Hepatocyte (in vitro differentiated cells): ENCODE data around the gene CNTN4.

ENCODE experiments used
- EZH2phosphoT487 ChIP-seq: fragments of 200-600 bp; sonication (generic); IDR thresholded peaks from one replicate; pipeline ENCODE4 v1.6.1; 2018; ENCODE audit warnings: antibody characterized with exemption, mild to moderate bottlenecking, low read depth, moderate library complexity; ENCODE audit not compliant: unreplicated experiment, severe bottlenecking
- TF ChIP-seq, protein P1 (sequence below): fragments of 200-600 bp; sonication (generic); IDR thresholded peaks from 2 replicates; pipeline ENCODE4 v1.5.1; 2016; ENCODE audit warnings: antibody characterized with exemption, mild to moderate bottlenecking; ENCODE audit not compliant: poor library complexity

DNA sequence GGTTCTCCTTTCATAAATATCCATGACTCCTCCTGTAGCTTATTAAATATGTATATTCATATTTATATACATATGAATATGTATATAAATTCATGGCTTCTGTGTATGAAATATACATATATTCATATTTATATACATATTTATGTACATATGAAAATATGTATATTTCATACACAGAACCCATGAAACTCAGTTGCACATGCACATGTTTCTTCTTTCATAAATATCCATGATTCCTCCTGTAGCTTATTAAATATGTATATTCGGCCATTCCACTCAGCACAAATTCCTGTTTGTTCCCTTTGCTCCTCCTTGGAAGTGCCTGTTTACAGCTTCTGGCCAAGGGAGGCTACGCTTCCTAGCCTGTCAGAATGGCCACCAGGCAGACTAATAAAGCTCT is 789.9 kb downstream of the CNTN4 start:
- TF ChIP-seq, protein P1, sequence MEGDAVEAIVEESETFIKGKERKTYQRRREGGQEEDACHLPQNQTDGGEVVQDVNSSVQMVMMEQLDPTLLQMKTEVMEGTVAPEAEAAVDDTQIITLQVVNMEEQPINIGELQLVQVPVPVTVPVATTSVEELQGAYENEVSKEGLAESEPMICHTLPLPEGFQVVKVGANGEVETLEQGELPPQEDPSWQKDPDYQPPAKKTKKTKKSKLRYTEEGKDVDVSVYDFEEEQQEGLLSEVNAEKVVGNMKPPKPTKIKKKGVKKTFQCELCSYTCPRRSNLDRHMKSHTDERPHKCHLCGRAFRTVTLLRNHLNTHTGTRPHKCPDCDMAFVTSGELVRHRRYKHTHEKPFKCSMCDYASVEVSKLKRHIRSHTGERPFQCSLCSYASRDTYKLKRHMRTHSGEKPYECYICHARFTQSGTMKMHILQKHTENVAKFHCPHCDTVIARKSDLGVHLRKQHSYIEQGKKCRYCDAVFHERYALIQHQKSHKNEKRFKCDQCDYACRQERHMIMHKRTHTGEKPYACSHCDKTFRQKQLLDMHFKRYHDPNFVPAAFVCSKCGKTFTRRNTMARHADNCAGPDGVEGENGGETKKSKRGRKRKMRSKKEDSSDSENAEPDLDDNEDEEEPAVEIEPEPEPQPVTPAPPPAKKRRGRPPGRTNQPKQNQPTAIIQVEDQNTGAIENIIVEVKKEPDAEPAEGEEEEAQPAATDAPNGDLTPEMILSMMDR, result no peak
- no peak for TF ChIP-seq EZH2phosphoT487
